Medulla oblongata (tissue), 1 donor: Measurements from ENCODE around the gene NAALADL2.
"Not testable (repeated sequence)": the region's sequence is repeated elsewhere in the genome, so short reads cannot be mapped to it uniquely, and the experiment has no call there.

Experiments used
- DNase-seq: peaks from one replicate; pipeline ENCODE4 v3.0.0-alpha.2; 2015; ENCODE audit errors: extremely low spot score

The NAALADL2 gene

DNA sequence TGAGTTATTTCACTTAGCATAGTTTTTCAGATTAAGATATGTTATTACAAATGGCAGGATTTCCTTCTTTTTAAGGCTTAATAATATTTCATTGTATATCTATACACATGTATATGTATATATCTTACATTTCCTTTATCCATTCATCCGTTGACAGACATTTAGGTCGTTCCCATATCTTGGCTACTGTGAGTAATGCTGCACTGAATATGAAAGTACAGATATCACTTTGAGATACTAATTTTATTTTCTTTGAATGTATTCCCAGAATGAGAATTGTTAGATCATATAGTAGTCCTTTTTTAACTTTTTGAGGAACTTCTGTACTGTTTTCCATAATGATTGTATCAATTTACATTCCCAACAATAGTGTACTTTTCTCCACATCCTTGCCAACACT is 270.4 kb downstream of the NAALADL2 start:
- DNase-seq = no peak

DNA sequence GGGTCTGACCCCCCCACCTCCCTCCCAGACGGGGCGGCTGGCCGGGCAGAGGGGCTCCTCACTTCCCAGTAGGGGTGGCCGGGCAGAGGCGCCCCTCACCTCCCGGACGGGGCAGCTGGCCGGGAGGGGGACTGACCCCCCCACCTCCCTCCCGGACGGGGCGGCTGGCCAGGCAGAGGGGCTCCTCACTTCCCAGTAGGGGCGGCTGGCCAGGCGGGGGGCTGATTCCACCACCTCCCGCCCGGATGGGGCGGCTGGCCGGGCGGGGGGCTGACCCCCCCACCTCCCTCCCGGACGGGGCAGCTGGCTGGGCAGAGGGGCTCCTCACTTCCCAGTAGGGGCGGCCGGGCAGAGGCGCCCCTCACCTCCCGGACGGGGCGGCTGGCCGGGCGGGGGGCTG is 272.7 kb downstream of the NAALADL2 start:
- not testable (repeated sequence) for DNase-seq

DNA sequence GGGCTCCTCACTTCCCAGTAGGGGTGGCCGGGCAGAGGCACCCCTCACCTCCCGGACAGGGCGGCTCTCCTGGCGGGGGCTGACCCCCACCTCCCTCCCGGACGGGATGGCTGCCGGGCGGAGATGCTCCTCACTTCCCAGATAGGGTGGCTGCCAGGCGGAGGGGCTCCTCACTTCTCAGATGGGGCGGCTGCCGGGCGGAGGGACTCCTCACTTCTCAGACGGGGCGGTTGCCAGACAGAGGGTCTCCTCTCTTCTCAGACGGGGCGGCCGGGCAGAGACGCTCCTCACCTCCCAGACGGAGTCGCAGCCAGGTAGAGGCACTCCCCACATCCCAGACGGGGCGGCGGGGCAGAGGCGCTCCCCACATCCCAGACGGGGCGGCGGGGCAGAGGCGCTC is 273.6 kb downstream of the NAALADL2 start:
- DNase-seq = not testable (repeated sequence)

DNA sequence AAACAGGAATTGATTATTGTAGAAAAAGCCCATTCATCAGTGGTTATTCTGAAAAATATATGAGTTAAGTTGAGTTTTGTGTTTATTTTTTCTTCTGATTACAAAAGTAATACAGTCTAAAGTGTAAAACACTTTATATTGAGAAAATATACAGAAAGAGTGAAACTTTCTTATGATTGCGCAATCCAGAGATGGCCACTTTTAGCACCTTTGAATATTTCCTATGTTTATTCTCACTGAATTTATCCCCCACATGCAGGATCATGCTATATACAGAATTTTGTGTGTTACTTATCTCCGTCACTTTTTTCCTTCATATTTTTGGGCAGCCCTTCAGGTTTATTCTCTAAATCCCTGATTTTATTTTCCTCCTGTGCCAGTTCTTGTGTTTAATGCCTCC is 285.2 kb downstream of the NAALADL2 start:
- no peak for DNase-seq

DNA sequence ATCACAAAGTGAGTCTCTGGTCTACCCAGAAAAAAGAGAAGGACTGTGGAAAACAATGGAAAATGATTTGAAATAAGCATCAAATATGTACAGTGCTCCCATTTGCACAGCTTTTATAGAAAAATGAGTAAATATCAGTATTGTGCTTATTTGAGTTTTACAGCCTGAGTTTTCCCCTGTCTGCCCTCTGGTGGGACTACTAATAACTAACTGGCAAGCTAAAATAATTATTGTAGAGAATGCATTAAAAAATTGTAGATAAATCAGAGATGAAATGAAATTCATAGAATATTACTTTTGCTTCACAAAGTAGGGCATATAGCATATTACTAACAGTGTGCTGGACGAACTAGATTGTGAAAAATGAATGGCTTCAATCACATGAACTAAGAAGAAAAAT is 287.1 kb downstream of the NAALADL2 start:
- DNase-seq = no peak

DNA sequence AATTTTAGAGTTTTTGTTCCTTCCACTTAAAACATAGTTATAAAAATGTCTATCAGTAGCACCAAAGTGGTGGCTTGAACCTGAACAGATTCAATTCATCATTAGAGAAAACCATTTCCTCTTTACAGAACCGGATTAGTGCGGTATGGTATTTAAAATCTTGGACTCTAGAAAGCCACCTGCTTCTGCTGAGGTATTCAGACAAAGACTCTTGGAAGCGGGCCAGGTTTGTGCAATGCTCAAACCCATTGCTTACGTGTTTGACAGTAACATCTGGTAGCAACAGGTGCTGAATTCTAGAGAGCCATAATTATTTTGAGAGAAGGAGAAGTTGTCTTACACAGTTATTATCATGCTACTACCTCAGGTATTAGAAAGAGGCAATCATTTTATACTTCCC is 290.5 kb downstream of the NAALADL2 start:
- DNase-seq = no peak

DNA sequence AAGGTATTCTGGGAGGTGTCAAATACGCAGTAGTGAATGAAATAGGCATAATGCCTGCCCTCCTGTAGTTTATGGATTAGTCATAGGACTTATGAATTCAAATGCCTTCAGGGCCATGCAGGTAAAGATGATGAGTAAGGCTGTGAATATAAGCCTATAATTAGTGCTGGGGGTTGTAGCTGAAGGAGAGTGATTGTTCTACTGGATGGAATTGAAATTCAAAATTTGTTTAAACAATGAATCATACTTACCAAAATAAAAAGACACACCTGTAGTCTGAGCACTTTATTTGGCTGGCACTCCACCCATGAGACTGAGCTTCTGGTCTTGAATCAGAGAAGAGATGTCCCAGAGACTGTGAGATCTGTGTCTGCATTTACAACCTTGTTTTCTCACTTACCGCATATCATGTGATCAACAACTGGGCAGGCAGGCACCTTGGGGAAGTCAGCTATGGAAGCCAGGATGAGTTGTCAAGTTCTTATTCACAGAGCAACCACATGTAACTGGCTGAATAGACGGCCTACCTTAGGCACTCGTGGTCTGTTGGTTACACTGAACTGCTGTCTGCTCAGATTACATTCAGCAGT is 291.8 kb downstream of the NAALADL2 start:
- no peak for DNase-seq

DNA sequence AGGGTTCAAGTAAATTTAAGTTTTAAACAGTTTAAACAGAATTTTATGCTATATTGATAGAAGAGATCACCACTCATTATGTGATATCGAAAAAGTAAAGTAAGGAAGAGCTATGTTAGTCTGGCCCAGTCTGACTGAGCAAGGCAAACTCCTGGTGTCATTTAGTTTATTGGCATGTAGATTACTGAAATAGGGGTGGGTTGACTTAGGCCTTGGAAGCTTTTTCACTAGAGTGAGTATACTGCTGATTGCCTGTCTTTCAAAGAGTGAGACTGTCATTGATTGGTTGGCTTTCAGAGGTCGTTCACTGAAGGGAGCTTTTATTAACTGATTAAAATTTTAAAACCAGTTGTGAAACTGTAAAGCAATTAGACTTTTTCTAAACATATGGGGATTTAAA is 294.5 kb downstream of the NAALADL2 start:
- no peak for DNase-seq

DNA sequence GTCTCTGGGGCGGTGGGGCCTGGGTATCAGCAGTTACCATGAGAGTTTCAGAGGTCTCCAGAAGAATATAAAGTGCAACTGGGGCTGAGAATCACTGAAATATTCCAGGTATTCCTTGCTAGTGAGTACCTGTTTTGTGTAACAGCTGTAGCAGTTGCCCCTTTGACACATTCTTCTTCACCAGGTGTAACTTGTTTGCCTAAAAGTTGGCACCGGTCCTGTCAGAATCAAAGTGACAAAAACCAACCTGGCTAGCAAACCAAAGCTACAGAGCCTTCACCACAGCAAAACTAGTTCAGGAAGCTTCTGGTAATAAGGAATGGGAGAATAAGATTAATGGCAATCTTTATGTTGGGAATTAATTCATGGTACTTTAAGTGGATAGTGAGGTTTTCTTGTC is 296.0 kb downstream of the NAALADL2 start:
- DNase-seq = no peak

DNA sequence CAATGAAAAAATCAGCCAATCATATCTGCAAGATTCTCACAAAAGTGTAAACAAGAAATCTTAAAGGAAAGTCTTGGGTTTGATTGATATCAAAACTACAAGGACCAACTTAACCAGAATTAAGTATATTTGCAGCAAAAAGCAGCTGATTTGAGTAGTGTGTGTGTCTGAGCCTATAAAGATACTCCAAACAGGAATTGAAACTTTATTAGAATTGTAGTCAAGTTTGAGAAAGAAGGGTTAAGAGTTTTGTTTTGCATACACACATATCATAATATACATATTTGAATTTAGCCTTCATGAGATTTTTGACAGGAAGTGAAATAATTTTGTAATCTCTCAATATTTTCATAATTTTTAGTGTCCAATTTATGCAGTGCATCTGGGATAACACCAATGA is 300.1 kb downstream of the NAALADL2 start:
- no peak for DNase-seq

DNA sequence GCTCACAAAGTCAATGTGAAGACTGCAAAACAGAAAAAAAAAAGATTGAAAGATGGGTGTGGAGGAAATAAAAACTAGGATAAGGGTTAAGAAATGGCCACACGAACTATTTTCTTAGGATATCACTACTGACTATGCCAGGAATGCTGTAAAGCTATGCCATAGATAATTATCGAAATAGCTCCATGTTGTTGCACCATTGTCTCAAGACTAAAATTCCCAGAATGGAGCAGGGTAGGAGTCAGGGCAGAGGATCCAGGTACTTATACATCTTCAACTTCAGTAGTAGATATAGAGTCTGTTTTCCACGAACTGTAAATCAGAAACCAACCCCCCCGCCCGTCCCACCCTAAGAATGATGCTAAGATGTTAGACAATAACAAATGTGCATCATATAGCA is 302.2 kb downstream of the NAALADL2 start:
- no peak for DNase-seq

DNA sequence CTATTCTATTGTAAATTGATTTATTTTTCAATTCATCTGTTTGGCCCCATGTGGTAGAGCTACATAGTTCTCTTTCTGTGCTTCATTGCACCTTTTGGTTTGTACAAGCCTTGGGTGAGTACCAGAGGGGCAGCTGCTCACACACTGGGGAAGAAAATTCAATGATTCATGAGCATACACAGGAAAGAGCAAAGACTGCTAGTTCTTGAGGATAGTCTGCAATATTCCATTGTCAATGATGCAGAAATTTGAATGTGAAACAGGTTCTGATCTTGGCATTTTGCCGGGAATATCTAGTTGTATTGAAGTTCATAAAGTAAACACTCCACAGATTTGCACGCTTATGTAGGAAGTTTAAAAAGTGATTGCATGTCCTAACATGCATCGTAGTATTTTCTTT is 304.6 kb downstream of the NAALADL2 start:
- no peak for DNase-seq

DNA sequence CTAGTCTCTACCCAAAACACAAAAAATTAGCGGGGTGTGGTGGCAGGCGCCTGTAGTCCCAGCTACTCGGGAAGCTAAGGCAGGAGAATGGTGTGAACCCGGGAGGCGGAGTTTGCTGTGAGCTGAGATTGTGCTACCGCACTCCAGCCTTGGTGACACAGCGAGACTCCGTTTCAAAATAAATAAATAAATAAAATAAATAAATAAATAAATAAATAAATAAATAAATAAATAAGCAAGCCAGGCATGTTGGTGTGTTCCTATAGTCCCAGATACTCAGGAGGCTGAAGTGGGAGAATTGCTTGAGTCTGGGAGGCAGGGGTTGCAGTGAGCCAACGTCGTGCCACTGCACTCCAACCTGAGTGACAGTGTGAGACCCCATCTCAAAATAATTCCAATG is 314.0 kb downstream of the NAALADL2 start:
- DNase-seq = not testable (repeated sequence)

DNA sequence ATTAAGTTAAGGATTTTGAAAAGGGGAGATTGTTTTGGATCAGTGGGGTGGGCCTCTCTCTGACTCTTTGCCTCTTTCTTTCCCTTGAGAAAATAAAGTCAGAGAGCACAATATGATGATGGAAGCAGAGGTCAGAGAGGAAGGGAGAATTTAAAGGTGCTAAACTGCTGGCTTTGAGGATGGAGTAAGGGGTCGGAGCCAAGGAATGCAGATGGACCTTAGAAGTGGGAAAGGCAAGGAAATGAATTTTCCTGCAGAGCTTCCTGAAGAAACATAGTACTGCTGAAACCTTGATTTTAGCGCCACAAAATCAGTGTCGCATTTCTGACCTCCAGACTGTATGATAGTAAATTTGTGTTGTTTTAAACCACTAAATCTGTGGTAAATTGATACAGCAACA is 317.4 kb downstream of the NAALADL2 start:
- DNase-seq = no peak

DNA sequence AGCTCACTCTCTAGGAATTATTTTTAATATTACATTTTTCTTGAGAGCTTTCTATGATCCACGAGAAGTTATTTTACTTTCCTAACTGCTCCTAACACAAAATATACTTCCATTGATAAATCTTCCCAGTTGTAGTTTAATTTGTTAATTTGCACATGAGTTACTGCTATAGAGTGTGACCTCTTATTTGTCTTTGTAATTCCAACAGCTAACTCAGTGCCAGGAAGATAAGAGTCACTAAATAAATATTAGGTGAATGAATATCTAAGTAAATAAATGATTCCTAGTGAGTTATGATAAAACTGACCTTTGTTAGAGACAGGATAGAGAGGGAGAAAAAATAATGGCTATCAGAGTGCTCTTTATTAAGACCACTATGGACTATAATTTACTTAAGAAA is 319.9 kb downstream of the NAALADL2 start:
- no peak for DNase-seq

DNA sequence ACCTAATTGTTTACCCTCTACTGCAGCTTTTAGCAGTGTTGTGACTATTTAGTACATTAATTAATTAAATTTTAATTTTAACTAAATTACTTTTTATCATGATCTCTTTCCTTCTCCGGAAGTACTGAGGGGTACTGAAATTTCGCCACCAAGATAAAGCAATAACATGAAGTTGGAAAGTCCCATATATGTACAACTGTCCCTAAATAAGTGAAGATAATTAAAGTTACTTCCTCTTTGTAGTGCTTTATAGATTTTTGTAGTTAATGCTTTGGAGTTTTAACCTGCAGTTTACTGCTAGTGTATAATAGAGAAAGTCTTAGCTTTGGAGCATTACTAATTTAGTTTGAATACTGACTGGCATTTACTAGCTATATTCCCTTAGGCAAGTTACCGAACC is 325.3 kb downstream of the NAALADL2 start:
- DNase-seq = no peak

DNA sequence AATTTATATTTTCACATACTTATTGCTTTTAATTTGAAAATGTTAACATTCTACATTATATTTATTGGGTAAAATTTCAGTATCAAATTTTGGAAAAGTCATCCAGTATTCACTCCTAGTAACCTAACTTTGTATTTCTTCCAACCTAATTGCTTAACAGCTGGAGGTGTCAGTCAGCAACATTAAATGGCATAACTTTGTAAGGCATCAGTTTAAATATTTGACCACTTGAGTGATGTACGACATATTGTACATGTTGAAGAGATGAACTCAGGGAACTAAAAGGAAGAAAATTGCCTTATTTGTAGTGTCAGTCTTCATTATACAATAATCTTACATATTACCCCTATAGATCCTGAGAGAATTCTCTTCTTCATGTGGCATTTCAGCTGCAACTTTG is 326.8 kb downstream of the NAALADL2 start:
- no peak for DNase-seq

DNA sequence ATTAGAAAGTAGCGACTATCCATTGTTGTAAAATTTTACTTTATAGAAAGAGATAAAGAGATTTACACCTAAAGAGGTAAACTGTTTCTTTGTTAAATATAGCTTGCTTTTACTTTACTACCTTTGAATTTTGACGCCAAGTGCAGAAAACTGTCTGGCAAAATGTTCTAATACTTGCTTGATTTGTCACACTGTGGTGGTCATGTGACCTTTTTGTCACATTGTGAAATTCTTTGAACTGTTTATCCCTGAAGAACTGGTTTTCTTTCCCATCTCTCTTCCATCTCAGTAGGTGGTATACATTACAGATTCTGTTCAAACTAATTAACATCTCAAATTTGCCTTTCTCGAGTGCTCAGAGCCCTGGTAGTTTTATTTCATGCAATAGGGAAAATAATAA is 327.4 kb downstream of the NAALADL2 start:
- no peak for DNase-seq

DNA sequence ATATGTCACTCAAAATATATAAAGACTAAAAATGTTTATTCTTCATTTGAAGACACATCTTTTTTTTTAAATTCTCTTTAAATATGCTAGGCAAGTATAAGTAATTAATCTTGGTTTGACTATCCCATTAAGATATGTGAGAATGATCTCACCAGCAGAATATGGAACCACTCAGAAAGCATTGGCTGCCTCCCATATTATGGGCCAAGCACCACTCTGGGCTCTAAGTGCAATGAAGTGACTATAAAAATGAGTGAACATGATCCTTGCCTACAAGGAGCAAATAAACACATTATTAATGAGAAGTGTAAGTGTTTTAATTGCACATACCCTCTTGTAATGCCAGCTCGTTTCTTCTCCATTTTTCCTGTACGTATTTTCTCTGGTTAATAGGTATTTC is 328.5 kb downstream of the NAALADL2 start:
- DNase-seq = no peak

DNA sequence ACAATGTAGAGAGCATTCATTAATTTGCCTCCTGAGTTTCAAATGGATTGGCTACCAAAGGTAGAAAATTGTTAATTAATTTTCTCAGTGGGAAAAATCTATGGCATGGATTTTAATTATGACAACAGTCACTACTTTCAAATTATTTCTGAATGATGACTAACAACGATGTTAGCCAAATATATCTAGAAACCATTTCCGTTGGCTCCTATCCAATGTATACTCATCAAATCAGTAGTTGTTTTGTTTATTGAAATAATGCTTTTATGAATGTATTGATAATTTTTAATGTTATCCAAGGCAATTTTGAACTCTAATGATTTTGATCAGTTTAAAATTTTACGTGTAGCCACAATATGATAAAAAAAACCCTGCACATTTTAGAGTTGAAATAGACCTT is 333.4 kb downstream of the NAALADL2 start:
- DNase-seq = no peak

DNA sequence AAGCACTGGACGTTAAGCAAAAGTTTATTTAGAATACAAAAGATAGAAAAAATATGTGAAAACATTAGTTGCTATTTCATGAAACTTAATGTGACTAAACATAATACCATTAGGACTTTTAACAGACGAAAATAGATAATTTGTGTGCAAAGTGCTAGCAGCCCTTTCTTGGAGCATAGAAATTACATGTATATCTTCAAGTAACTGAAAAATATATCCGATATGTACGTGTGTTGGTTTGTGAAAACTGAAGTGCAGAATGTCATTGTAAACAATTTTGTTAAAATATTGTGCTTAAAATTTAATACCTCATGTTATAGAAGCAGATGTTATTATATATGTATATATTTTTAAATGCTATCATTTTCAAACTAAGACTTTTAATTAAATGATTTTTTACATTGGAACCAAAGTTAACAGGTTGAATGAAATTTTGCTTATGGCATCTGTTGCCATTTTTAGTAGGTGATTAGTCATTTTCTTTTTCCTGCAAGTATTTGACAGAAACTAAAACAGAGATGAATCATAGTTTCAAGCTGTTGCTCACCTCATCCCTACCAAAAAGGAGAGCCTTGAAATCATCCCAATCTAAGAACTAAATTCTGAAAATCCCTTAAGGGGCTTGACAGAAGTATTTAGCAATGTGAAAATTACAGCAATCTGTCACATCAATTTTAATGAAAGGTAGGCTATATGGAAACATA is 334.8 kb downstream of the NAALADL2 start:
- DNase-seq = no peak

DNA sequence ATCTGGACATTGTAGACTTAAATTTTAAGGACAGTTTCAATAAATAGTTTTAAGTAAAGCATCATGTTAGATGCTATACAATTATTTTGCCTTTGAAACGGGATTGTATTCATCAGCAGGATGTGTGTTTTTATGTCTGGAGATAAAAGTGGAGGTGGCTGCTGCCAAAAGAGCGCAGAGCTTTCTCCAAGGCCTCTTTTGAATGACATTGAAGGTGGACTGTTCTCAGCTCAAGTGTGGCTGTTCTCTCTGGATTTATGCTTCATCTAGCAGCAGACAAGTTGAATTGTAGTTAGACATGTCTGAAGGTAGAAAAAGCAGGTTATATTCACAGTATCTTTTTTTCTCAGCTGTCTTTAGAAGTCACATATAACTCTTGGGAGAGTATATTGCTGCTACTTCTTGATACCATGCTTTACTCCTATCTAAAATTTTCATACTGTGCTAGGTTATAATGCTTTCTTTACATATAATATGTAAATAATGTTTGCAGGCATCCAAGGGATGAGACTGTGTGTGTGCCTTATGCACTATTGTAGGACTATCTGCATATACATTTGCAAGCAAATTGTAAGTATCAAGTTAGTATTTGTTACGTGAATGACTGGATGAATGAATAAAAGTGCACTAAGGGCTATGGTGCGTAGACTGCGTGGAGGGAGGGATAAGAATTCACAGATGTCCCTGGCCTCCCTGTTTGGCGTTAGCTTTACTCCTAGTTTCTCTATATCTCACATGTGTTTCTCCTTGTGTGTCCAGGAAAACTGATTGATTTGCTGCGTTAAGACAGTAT is 340.1 kb downstream of the NAALADL2 start:
- DNase-seq = no peak

DNA sequence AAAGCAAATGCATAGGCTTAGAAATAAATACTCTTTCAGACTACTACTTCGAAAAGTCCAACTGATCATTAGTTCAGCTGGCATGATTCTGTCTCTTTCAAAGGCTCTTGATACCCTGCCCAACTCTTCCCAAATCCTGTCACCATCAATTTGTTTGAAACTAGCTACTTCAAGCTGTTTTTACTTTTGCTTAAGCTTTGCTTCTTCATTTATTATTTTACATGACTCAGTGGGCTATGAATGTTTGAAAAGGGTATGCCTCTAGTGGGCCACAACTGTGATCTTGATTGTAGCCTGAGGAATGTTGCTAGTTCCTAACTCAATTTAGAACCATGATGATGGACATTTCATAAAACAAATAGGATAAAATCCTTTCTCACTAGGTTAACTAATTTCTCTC is 340.8 kb downstream of the NAALADL2 start:
- DNase-seq = no peak
